ENCODE measurements around the gene ZBTB46.

DNA sequence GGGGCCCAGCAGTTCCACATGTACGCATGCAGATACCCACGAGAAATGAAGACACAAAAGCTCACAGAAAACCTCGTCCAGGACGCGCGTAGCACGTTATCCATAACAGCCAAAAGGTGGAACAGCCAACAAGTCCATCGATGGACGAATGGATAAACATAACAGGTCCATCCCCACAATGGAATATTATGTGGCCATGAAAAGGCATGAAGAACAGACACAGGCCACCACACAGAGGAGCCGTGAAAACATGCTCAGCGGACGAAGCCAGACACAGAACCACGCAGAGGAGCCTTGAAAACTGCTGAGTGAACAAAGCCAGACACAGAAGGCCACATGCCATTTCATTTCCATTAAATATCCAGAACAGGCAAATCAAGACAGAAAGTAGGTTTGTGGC, 53.5 kb downstream of the ZBTB46 start:
- TF ChIP-seq CTCF (IDR thresholded peaks at IDR 0.05 in 2 of 3, conservative IDR thresholded peaks at IDR 0.05 in 1 of 3; ENCODE audit: control insufficient read depth in 2 of 3, extremely low read depth in 1 of 3, insufficient read depth in 1 of 3, low read depth in 3 of 3, low read length in 3 of 3): no peak
- no peak for TF ChIP-seq REST (IDR thresholded peaks at IDR 0.05; ENCODE audit: low read depth, low read length)
- TF ChIP-seq ZSCAN29 (IDR thresholded peaks at IDR 0.05): no peak
- TF ChIP-seq EP300 (IDR thresholded peaks at IDR 0.05; ENCODE audit: borderline replicate concordance in 1 of 2, control insufficient read depth in 1 of 2, low read depth in 2 of 2, low read length in 2 of 2): no peak
- TF ChIP-seq NR2F1 (conservative IDR thresholded peaks at IDR 0.05): no peak
- no peak for TF ChIP-seq ZZZ3 (IDR thresholded peaks at IDR 0.05; ENCODE audit: control insufficient read depth, insufficient read length, low read depth)
- TF ChIP-seq EZH2 (IDR thresholded peaks at IDR 0.05; ENCODE audit: borderline replicate concordance, control insufficient read depth, low read depth, low read length): no peak
- TF ChIP-seq ZBTB40 (IDR thresholded peaks at IDR 0.05; ENCODE audit: borderline replicate concordance): no peak
- TF ChIP-seq POLR2A (IDR thresholded peaks at IDR 0.05; ENCODE audit: low read depth, low read length): no peak
- no peak for TF ChIP-seq FOXM1 (IDR thresholded peaks at IDR 0.05; ENCODE audit: low read depth, low read length)
- no peak for TF ChIP-seq CREB1 (IDR thresholded peaks at IDR 0.05; ENCODE audit: low read depth)

All from GM12878 (cell line).